ENCODE results near the gene RCSD1.
"Not testable (repeated sequence)": the region's sequence is repeated elsewhere in the genome, so short reads cannot be mapped to it uniquely, and the experiment has no call there.

The RCSD1 gene

DNA sequence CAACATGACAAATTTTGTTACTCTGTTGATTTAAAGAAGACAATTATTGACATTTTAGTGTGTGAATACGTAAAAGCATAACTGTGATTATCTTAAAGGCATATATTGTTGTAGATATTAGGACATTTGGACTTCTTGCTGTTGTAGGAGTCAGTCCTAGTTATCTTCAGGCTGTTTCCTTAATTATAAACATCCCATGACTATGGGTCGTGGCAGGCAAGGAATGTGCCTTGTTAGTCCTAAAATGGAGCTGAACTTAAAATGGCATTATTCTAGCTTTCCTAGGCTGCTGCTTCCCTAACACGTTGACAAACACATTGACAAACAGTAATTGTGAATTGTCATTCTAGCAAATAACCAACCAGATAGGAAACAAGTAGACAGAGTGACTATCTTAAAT, 87.3 kb downstream of the RCSD1 start:
- Histone ChIP-seq H2BK5ac (ENCODE audit: low read depth, low read length, poor library complexity) (no peak overlapping the region), H3K4me3 (ENCODE audit: low read depth, low read length) (no peak overlapping the region), H2BK120ac (ENCODE audit: insufficient read depth, low read length, poor library complexity) (peak overlapping the region; percentile 92), H3K79me1 (ENCODE audit: low read length) (peaks cover 47% of the 10 kb centered on the region), H3K18ac (ENCODE audit: low read length) (no peak overlapping the region), H4K8ac (ENCODE audit: low read depth, low read length) (no peak overlapping the region), H3K9me3 (ENCODE audit: insufficient read depth, low read depth, low read length) (no peaks in the 10 kb centered on the region), H4K12ac (ENCODE audit: low read depth, low read length) (no peak overlapping the region), H3K14ac (ENCODE audit: low read length) (no peak overlapping the region), H2AFZ (ENCODE audit: insufficient read depth, low read length, poor library complexity) (no peak overlapping the region), H3K4me1 (ENCODE audit: control insufficient read depth in 1 of 2, insufficient read depth in 2 of 2, low read length in 2 of 2) (peaks cover 17 to 24% of the 10 kb centered on the region in 2 experiments), H3K27me3 (ENCODE audit: insufficient read depth, low read length) (no peaks in the 10 kb centered on the region), H2BK12ac (ENCODE audit: low read length) (no peak overlapping the region), H3K4ac (ENCODE audit: low read depth, low read length) (peak overlapping the region; percentile 48), H4K91ac (ENCODE audit: low read depth, low read length) (no peak overlapping the region), H3K23ac (ENCODE audit: low read length) (no peak overlapping the region), H3K4me2 (ENCODE audit: low read length) (no peak overlapping the region), H2AK5ac (ENCODE audit: low read length) (no peak overlapping the region), H3K9ac (ENCODE audit: low read length) (no peak overlapping the region), H3K79me2 (ENCODE audit: control insufficient read depth, insufficient read depth, low read length, poor library complexity) (peaks cover 24% of the 10 kb centered on the region), H3K36me3 (ENCODE audit: control insufficient read depth in 1 of 2, insufficient read depth in 2 of 2, low read length in 2 of 2) (no peaks in the 10 kb centered on the region), H3K27ac (ENCODE audit: low read depth, low read length) (peak overlapping the region; percentile 92)
- peak; percentile 69 to 77 for DNase-seq
- WGBS (ENCODE audit: extremely low coverage, insufficient coverage, insufficient read length) = no CpG with 5 or more reads among the region's 3 CpGs

DNA sequence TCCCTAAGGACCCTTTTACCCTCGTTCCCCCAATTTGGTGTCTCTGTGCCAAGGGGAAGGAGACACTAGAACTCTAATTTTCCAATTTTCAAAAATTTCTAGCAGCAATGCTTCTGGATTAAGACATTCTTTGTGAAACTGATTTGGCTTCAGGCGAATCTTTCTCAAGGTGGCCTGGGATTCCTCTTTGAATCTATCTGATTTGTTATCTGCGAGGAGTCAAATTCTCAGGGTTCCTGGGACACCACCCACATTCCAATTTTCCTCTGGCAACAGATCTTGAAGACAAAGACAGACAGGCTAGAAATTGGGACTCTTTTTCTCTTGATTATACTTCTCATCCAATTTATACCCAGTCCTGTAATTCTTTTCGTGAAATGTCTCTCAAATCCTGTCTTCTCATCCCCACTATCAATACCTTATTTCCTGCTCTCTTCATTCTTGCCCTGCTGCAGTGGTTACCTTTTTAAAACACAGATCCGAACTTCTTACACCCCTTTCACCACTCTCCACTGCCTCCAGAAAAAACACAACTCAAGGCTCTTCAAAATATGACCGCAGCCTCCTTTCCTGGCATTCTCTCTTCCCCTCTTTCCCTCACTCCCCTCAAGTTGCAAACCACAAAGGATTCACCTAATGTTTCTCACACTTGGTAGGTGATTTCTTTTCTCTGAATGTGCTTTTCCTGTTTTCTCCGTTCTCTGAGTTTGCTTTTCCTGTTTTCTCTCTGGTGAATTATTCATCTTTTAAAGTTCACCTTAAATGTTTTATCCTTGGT, 89.1 kb downstream of the RCSD1 start:
- Histone ChIP-seq H3K79me2 (ENCODE audit: control insufficient read depth, insufficient read depth, low read length, poor library complexity) (peaks cover 29% of the 10 kb centered on the region), H3K4me2 (ENCODE audit: low read length) (peak overlapping the region; percentile 53), H3K27ac (ENCODE audit: low read depth, low read length) (peak overlapping the region; percentile 99), H3K23ac (ENCODE audit: low read length) (no peak overlapping the region), H4K91ac (ENCODE audit: low read depth, low read length) (peak overlapping the region; percentile 96), H3K79me1 (ENCODE audit: low read length) (peaks cover 44% of the 10 kb centered on the region), H2BK12ac (ENCODE audit: low read length) (peak overlapping the region; percentile 94), H3K27me3 (ENCODE audit: insufficient read depth, low read length) (no peaks in the 10 kb centered on the region), H2AK5ac (ENCODE audit: low read length) (peak overlapping the region; percentile 73), H3K9me3 (ENCODE audit: insufficient read depth, low read depth, low read length) (peaks cover 1% of the 10 kb centered on the region), H3K4ac (ENCODE audit: low read depth, low read length) (peak overlapping the region; percentile 59), H3K14ac (ENCODE audit: low read length) (peak overlapping the region; percentile 95), H3K18ac (ENCODE audit: low read length) (peak overlapping the region; percentile 85), H2AFZ (ENCODE audit: insufficient read depth, low read length, poor library complexity) (no peak overlapping the region), H3K4me1 (ENCODE audit: control insufficient read depth in 1 of 2, insufficient read depth in 2 of 2, low read length in 2 of 2) (peaks cover 11 to 22% of the 10 kb centered on the region in 2 experiments), H4K12ac (ENCODE audit: low read depth, low read length) (no peak overlapping the region), H3K9ac (ENCODE audit: low read length) (peak overlapping the region; percentile 31), H4K8ac (ENCODE audit: low read depth, low read length) (peak overlapping the region; percentile 86), H2BK120ac (ENCODE audit: insufficient read depth, low read length, poor library complexity) (peak overlapping the region; percentile 99), H2BK5ac (ENCODE audit: low read depth, low read length, poor library complexity) (peak overlapping the region; percentile 99), H3K36me3 (ENCODE audit: control insufficient read depth in 1 of 2, insufficient read depth in 2 of 2, low read length in 2 of 2) (no peaks in the 10 kb centered on the region), H3K4me3 (ENCODE audit: low read depth, low read length) (no peak overlapping the region)
- DNase-seq = peak; percentile 43 to 78
- no CpG with 5 or more reads among the region's 7 CpGs for WGBS (ENCODE audit: extremely low coverage, insufficient coverage, insufficient read length)

DNA sequence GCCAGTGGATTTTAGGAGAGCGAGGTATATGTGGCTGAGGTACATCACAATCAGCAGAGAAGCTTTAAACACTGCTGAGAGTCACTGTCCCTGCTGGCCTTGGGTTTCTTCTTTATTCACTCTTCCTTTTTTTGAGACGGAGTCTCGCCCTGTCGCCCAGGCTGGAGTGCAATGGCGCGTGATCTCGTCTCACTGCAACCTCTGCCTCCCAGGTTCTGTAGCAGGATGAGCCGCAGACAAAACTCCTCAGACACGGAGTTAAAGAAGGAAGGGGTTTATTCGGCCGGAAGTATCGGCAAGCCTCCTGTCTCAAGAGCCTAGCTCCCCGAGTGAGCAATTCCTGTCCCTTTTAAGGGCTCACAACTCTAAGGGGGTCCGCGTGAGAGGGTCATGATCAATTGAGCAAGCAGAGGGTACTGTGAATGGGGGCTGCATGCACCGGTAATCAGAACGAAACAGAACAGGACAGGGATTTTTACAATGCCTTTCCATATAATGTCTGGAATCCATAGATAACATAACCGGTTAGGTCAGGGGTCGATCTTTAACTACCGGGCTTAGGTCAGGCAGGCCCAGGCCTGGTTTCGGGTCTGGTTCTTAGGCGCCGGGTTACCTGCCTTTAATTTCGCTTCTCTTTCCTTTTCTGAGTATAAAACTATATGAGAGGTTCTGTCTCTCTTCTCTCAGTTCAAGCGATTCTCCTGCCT, 89.8 kb downstream of the RCSD1 start:
- peaks cover 34% of the 10 kb centered on the region for H3K79me2 ChIP-seq (ENCODE audit: control insufficient read depth, insufficient read depth, low read length, poor library complexity)
- H2BK120ac ChIP-seq (ENCODE audit: insufficient read depth, low read length, poor library complexity) = peak overlapping the region; percentile 99
- H4K91ac ChIP-seq (ENCODE audit: low read depth, low read length) = peak overlapping the region; percentile 96
- peak overlapping the region; percentile 99 for H3K27ac ChIP-seq (ENCODE audit: low read depth, low read length)
- H3K4me2 ChIP-seq (ENCODE audit: low read length) = peak overlapping the region; percentile 53
- not testable (repeated sequence) for H3K9me3 ChIP-seq (ENCODE audit: insufficient read depth, low read depth, low read length); H3K4me3 ChIP-seq (ENCODE audit: low read depth, low read length); H3K27me3 ChIP-seq (ENCODE audit: insufficient read depth, low read length); H3K36me3 ChIP-seq (ENCODE audit: control insufficient read depth in 1 of 2, insufficient read depth in 2 of 2, low read length in 2 of 2); H3K23ac ChIP-seq (ENCODE audit: low read length)
- H3K14ac ChIP-seq (ENCODE audit: low read length) = peak overlapping the region; percentile 86
- peak overlapping the region; percentile 40 for H4K12ac ChIP-seq (ENCODE audit: low read depth, low read length)
- peak overlapping the region; percentile 74 for H4K8ac ChIP-seq (ENCODE audit: low read depth, low read length)
- WGBS (ENCODE audit: extremely low coverage, insufficient coverage, insufficient read length) = no CpG with 5 or more reads among the region's 25 CpGs
- peak; percentile 43 to 70 for DNase-seq
- H2BK5ac ChIP-seq (ENCODE audit: low read depth, low read length, poor library complexity) = peak overlapping the region; percentile 99
- H3K18ac ChIP-seq (ENCODE audit: low read length) = peak overlapping the region; percentile 78
- peaks cover 45% of the 10 kb centered on the region for H3K79me1 ChIP-seq (ENCODE audit: low read length)
- peaks cover 13 to 27% of the 10 kb centered on the region in 2 experiments for H3K4me1 ChIP-seq (ENCODE audit: control insufficient read depth in 1 of 2, insufficient read depth in 2 of 2, low read length in 2 of 2)
- peak overlapping the region; percentile 30 for H2AFZ ChIP-seq (ENCODE audit: insufficient read depth, low read length, poor library complexity)
- peak overlapping the region; percentile 61 for H3K4ac ChIP-seq (ENCODE audit: low read depth, low read length)
- H3K9ac ChIP-seq (ENCODE audit: low read length) = peak overlapping the region; percentile 68
- H2AK5ac ChIP-seq (ENCODE audit: low read length) = peak overlapping the region; percentile 57
- H2BK12ac ChIP-seq (ENCODE audit: low read length) = peak overlapping the region; percentile 63

DNA sequence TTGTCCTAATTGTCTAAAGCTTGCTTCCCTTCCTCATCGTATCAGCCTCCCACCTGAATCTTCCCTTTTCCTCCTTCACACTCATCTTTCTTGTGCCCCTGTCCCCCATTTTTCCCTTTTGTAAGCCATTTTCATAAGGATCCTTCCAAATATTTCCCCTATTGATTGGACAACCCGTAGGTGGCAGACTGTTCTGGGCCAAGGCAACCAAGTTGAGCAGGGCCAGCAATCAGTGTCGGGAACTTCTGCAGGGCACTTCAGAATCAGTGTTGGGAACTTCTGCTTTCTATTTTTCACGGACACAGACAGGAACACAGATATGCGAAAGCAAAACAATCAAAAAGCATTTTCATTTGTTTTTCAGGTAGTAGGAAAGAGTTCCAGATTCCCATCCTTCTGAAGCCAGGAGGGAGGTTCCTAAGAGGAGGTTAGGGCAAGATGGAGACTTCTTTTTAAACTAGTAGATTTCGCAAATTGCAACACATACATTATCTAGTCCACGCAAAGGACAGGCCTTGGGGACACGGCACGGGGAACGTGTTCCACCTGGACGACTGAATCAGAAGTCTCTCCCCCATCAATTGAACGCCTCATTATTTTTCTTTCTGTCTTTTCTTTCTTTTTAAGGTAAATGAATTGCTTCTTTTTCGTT, 91.1 kb downstream of the RCSD1 start:
- peak overlapping the region; percentile 86 for H3K9ac ChIP-seq (ENCODE audit: low read length)
- H3K9me3 ChIP-seq (ENCODE audit: insufficient read depth, low read depth, low read length) = peaks cover 1% of the 10 kb centered on the region
- H3K23ac ChIP-seq (ENCODE audit: low read length) = no peak overlapping the region
- peak overlapping the region; percentile 80 for H4K12ac ChIP-seq (ENCODE audit: low read depth, low read length)
- peak overlapping the region; percentile 95 for H3K18ac ChIP-seq (ENCODE audit: low read length)
- peak overlapping the region; percentile 95 for H3K14ac ChIP-seq (ENCODE audit: low read length)
- H3K27me3 ChIP-seq (ENCODE audit: insufficient read depth, low read length) = no peaks in the 10 kb centered on the region
- peaks cover 35% of the 10 kb centered on the region for H3K79me2 ChIP-seq (ENCODE audit: control insufficient read depth, insufficient read depth, low read length, poor library complexity)
- H2AK5ac ChIP-seq (ENCODE audit: low read length) = peak overlapping the region; percentile 94
- peak overlapping the region; percentile 70 for H3K4me3 ChIP-seq (ENCODE audit: low read depth, low read length)
- no CpG with 5 or more reads among the region's 13 CpGs for WGBS (ENCODE audit: extremely low coverage, insufficient coverage, insufficient read length)
- H3K4me2 ChIP-seq (ENCODE audit: low read length) = peak overlapping the region; percentile 80
- peak overlapping the region; percentile 92 for H2BK120ac ChIP-seq (ENCODE audit: insufficient read depth, low read length, poor library complexity)
- peak overlapping the region; percentile 98 for H2BK5ac ChIP-seq (ENCODE audit: low read depth, low read length, poor library complexity)
- peak overlapping the region; percentile 95 for H3K4ac ChIP-seq (ENCODE audit: low read depth, low read length)
- peak overlapping the region; percentile 75 for H2BK12ac ChIP-seq (ENCODE audit: low read length)
- no peaks in the 10 kb centered on the region for H3K36me3 ChIP-seq (ENCODE audit: control insufficient read depth in 1 of 2, insufficient read depth in 2 of 2, low read length in 2 of 2)
- H4K91ac ChIP-seq (ENCODE audit: low read depth, low read length) = peak overlapping the region; percentile 95
- H4K8ac ChIP-seq (ENCODE audit: low read depth, low read length) = peak overlapping the region; percentile 91
- DNase-seq = peak in 1 of 2 donors; percentile 31
- no peak overlapping the region for H2AFZ ChIP-seq (ENCODE audit: insufficient read depth, low read length, poor library complexity)
- H3K4me1 ChIP-seq (ENCODE audit: control insufficient read depth in 1 of 2, insufficient read depth in 2 of 2, low read length in 2 of 2) = peaks cover 15 to 32% of the 10 kb centered on the region in 2 experiments
- H3K27ac ChIP-seq (ENCODE audit: low read depth, low read length) = peak overlapping the region; percentile 99
- H3K79me1 ChIP-seq (ENCODE audit: low read length) = peaks cover 45% of the 10 kb centered on the region

Measured in trophoblast cell (in vitro differentiated cells and primary cell).